A673 (cell line): ENCODE measurements around the gene ENOX2.

Experiments used
- EZH2 ChIP-seq: fragments of 200-600 bp; sonication (generic); IDR thresholded peaks from 2 replicates; pipeline ENCODE4 v1.6.1; 2017; ENCODE audit warnings: borderline replicate concordance, low read depth, mild to moderate bottlenecking, mixed read lengths, antibody characterized with exemption, low read length; ENCODE audit not compliant: poor library complexity, severe bottlenecking
- TF ChIP-seq, protein P1 (sequence below): fragments of 300-800, 200-600 bp; sonication (generic); conservative IDR thresholded peaks from 2 replicates; pipeline ENCODE4 v1.5.1; 2017; ENCODE audit warnings: low read depth, mild to moderate bottlenecking, antibody characterized with exemption, low read length, moderate library complexity, mixed read lengths

DNA sequence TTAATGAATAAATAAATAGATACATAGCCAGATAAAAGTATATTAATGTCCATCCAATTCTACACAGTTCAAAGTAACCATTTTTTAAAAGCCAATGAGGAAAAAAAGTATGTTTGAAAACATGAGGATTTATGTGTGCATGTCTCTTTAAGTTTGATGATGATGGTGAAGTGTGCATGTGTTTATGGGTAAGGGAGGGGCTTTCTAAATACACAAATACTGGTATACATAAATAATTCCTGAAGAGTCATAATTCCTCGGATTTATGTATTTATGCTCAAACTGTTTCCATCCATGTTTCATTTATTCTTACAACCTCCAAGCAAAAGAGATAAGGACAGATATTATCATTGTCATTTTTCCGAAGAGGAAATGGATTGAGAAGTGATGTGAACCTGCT lies 75.4 kb downstream of the ENOX2 start:
- TF ChIP-seq, protein P1, sequence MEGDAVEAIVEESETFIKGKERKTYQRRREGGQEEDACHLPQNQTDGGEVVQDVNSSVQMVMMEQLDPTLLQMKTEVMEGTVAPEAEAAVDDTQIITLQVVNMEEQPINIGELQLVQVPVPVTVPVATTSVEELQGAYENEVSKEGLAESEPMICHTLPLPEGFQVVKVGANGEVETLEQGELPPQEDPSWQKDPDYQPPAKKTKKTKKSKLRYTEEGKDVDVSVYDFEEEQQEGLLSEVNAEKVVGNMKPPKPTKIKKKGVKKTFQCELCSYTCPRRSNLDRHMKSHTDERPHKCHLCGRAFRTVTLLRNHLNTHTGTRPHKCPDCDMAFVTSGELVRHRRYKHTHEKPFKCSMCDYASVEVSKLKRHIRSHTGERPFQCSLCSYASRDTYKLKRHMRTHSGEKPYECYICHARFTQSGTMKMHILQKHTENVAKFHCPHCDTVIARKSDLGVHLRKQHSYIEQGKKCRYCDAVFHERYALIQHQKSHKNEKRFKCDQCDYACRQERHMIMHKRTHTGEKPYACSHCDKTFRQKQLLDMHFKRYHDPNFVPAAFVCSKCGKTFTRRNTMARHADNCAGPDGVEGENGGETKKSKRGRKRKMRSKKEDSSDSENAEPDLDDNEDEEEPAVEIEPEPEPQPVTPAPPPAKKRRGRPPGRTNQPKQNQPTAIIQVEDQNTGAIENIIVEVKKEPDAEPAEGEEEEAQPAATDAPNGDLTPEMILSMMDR = no peak
- no peak for TF ChIP-seq EZH2
